K562 (cell line): ENCODE results near the gene METTL25. TPM values are rescaled to one million over a fixed set of nuclear protein-coding genes. Genes with fewer than 3 reads are reported as not detected.

Source experiments
- DIDO1 ChIP-seq: fragments of 450-650 bp; IDR thresholded peaks from 2 replicates; pipeline ENCODE4 v1.6.1; 2016; ENCODE audit warnings: low read depth, missing biosample characterization, missing genetic modification characterization
- E2F3 ChIP-seq: fragments of 250-450 bp; sonication (Bioruptor Pico); IDR thresholded peaks from 2 replicates; pipeline ENCODE4 v1.4.0; 2020; ENCODE audit warnings: mild to moderate bottlenecking
- ETS2 ChIP-seq: IDR thresholded peaks from 2 replicates; pipeline ENCODE4 v1.6.1; 2016; ENCODE audit warnings: borderline replicate concordance, missing genetic modification characterization, mild to moderate bottlenecking, moderate library complexity, missing compliant biosample characterization; ENCODE audit not compliant: poor library complexity, severe bottlenecking
- ETV6 ChIP-seq, 3 experiments: fragments of 150-350 bp in 1 of 3; sonication (generic) in 1 of 3; formaldehyde crosslinking in 1 of 3; IDR thresholded peaks; 2 replicates each; pipeline versions ENCODE4 v1.6.1 to v1.8.0; 2014 to 2022; ENCODE audit warnings: borderline replicate concordance in 2 of 3, low read depth in 2 of 3, antibody characterized with exemption in 1 of 3, low read length in 1 of 3, mild to moderate bottlenecking in 1 of 3, missing genetic modification reagents in 1 of 3
- FIP1L1 ChIP-seq: fragments of 200-400 bp; formaldehyde crosslinking; IDR thresholded peaks from 2 replicates; pipeline ENCODE4 v1.6.1; 2018; ENCODE audit warnings: mild to moderate bottlenecking, low read depth, low read length; ENCODE audit not compliant: poor library complexity, severe bottlenecking
- KDM2B ChIP-seq: fragments of 250-450 bp; sonication (Bioruptor Pico); IDR thresholded peaks from 2 replicates; pipeline ENCODE4 v1.8.0; 2021; ENCODE audit warnings: mild to moderate bottlenecking, moderate library complexity
- MAZ ChIP-seq, 2 experiments: fragments of 450-650 bp in 1 of 2; sonication (generic) in 1 of 2; formaldehyde crosslinking; IDR thresholded peaks in 1 of 2; conservative IDR thresholded peaks in 1 of 2; 2 replicates each; pipeline versions ENCODE4 v1.4.0 to v1.5.0; 2020; ENCODE audit warnings: mild to moderate bottlenecking in 1 of 2, missing genetic modification reagents in 1 of 2
- MCM3 ChIP-seq: fragments of 450-650 bp; IDR thresholded peaks from 2 replicates; pipeline ENCODE4 v1.6.1; 2016
- NEUROD1 ChIP-seq: fragments of 150-350 bp; IDR thresholded peaks from 2 replicates; pipeline ENCODE4 v1.6.1; 2014; ENCODE audit warnings: borderline replicate concordance, low read length, low read depth; ENCODE audit not compliant: partially characterized antibody
- TAF9B ChIP-seq: fragments of 450-650 bp; IDR thresholded peaks from 2 replicates; pipeline ENCODE4 v1.6.1; 2018; ENCODE audit warnings: mild to moderate bottlenecking; ENCODE audit not compliant: partially characterized antibody
- ZNF175 ChIP-seq: fragments of 200-800 bp; sonication (Bioruptor generic); IDR thresholded peaks from 2 replicates; pipeline ENCODE4 v1.6.1; 2016; ENCODE audit warnings: low read depth, mild to moderate bottlenecking, missing genetic modification characterization, missing compliant biosample characterization
- ZNF76 ChIP-seq: fragments of 250-450 bp; sonication (Bioruptor Pico); IDR thresholded peaks from 2 replicates; pipeline ENCODE4 v1.4.0; 2020; ENCODE audit warnings: mild to moderate bottlenecking, moderate library complexity, borderline replicate concordance
- polyA plus RNA-seq, 8 experiments: library from polyadenylated mRNA; depleted of rRNA in 4 of 8; stranded (reverse) in 5 of 8; unstranded in 3 of 8; fragments of >200 nt; fragmentation: Nextera tagmentation in 2 of 8; fragmentation: Illumina TruSeq in 1 of 8; extraction: Ambion mirVana in 2 of 8; extraction: Trizol in 1 of 8; gene quantifications; 2 replicates each; pipeline versions ENCODE4 v1.2.1 to v1.2.3, GENCODE V29; 2011 to 2014; ENCODE audit warnings: inconsistent platforms in 1 of 8, missing spikeins in 1 of 8
- total RNA-seq, 7 experiments: library from RNA; depleted of rRNA in 6 of 7; stranded (reverse); fragments of >200 nt in 6 of 7; fragmentation: Illumina TruSeq in 2 of 7; extraction: Trizol in 2 of 7; gene quantifications; 2 replicates each; pipeline versions ENCODE4 v1.2.1 to v1.2.3, GENCODE V29; 2011 to 2021; ENCODE audit warnings: low replicate concordance in 1 of 7
- TF ChIP-seq, protein P1 (sequence below), 2 experiments: fragments of 450-650 bp; IDR thresholded peaks; 2 replicates each; pipeline ENCODE4 v1.6.1; 2016; ENCODE audit warnings: mild to moderate bottlenecking in 2 of 2, borderline replicate concordance in 1 of 2, low read depth in 1 of 2, moderate library complexity in 1 of 2
- TF ChIP-seq, protein P2 (sequence below): IDR thresholded peaks from 2 replicates; pipeline ENCODE4 v1.6.1; 2011; ENCODE audit not compliant: insufficient read length; ENCODE audit errors: extremely low read depth

Gene METTL25
- total and polyA plus RNA-seq, 9 of the 15 experiments (the other 6 are each of a cell fraction or from before 2014, with no cell fraction given): 0.50 to 2.4 (median 1.9) TPM

DNA sequence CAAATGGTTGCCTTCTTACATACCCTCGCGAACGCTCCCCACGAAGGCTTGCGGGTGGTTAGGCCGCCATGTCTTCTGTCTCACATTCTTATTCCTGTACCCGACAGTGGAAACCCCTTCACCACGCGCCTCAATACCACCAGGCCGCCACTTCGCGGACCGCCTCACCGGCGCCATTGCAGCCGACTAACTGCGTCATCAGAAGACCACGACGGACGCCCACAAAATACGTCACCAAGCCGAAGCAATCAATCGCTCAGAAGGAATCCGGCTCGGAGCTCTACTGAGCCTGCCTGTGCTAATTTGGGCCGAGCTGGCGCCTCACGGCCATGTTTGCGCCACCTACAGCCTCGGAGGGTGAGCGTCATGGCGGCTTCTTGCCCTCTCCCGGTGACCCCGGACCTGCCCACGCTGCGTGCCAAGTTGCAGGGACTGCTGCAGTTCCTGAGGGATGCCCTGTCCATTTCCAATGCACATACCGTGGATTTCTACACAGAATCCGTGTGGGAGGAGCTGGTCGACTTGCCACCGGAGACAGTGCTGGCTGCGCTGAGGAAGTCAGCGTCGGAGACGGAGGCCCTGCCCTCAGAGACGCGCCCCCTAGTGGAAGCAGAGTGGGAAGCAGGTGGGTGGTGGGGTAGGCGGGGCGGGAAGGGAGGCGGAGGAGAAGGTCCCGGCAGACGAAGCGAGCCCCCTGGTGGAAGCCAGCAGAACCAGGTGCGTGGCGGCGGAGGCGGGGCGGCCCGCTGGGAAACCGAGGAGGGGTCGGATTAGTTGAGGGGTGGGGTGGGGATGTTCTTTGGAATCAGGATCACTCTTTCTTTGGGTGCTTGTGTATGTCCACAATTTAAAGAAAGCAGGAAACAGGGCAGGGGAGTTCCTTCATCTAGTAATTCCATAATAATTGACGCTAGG is at the start of gene METTL25, which contains the start of gene CCDC59 (continued):
- TF ChIP-seq ZNF76 (CRISPR knock-in tag): no peak
- peak; percentile 64 to 89 for TF ChIP-seq MAZ (CRISPR knock-in tag; conservative IDR thresholded peaks at IDR 0.05 in 1 of 2, IDR thresholded peaks at IDR 0.05 in 1 of 2)
- TF ChIP-seq, protein P1, sequence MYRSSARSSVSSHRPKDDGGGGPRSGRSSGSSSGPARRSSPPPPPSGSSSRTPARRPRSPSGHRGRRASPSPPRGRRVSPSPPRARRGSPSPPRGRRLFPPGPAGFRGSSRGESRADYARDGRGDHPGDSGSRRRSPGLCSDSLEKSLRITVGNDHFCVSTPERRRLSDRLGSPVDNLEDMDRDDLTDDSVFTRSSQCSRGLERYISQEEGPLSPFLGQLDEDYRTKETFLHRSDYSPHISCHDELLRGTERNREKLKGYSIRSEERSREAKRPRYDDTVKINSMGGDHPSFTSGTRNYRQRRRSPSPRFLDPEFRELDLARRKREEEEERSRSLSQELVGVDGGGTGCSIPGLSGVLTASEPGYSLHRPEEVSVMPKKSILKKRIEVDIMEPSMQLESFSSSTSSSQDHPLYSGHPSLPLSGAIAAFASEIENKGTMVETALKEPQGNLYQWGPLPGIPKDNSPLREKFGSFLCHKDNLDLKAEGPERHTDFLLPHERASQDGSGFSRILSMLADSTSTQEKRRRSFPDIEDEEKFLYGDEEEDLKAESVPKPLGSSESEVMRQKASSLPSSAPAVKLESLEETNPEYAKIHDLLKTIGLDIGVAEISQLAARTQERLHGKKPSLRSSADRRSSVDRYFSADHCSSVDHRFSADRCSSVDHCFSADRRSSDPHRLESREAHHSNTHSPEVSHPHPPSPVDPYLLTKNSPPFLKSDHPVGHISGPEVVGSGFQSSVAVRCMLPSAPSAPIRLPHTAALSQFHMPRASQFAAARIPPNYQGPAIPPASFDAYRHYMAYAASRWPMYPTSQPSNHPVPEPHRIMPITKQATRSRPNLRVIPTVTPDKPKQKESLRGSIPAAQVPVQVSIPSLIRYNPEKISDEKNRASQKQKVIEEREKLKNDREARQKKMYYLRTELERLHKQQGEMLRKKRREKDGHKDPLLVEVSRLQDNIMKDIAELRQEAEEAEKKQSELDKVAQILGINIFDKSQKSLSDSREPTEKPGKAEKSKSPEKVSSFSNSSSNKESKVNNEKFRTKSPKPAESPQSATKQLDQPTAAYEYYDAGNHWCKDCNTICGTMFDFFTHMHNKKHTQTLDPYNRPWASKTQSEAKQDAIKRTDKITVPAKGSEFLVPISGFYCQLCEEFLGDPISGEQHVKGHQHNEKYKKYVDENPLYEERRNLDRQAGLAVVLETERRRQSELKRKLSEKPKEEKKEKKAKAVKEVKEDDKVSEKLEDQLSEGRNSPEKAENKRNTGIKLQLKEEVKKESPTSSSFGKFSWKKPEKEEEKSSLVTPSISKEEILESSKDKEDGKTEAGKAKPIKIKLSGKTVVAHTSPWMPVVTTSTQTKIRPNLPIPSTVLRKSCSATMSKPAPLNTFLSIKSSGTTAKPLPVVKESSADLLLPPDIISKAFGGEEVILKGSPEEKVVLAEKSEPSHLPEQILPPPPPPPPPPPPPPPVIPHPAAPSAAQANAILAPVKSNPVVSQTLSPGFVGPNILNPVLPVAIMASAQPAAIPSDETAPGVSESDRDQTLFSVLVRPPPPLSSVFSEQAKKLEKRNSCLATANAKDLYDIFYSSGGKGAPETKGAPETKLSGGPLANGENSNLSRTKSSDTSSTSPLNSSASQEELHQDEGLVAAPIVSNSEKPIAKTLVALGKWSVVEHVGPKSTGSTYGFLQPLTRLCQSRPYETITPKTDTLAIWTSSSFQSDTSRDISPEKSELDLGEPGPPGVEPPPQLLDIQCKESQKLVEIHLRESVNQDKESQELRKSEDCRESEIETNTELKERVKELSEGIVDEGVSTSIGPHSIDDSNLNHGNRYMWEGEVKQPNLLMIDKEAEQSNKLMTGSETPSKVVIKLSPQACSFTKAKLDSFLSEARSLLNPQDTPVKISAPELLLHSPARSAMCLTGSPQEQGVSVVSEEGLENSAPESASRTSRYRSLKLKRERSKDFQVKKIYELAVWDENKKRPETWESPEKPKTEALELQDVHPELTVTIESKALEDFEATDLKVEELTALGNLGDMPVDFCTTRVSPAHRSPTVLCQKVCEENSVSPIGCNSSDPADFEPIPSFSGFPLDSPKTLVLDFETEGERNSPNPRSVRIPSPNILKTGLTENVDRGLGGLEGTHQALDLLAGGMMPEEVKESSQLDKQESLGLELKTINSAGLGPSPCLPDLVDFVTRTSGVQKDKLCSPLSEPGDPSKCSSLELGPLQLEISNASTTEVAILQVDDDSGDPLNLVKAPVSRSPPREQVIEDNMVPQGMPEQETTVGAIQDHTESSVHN (IDR thresholded peaks at IDR 0.05; ENCODE audit: borderline replicate concordance in 1 of 2, low read depth in 1 of 2): peak in 1 of 2 experiments; percentile 38; a peak in 1 of 4 replicates
- TF ChIP-seq NEUROD1: peak; percentile 91
- TF ChIP-seq KDM2B: no peak
- no peak for TF ChIP-seq E2F3 (CRISPR knock-in tag)
- peak; percentile 96 for TF ChIP-seq TAF9B
- TF ChIP-seq FIP1L1: peak; percentile 61
- peak; percentile 97 for TF ChIP-seq DIDO1 (tag)
- TF ChIP-seq ZNF175 (CRISPR knock-in tag): no peak
- no peak for TF ChIP-seq ETS2
- no peak for TF ChIP-seq MCM3
- peak in 1 of 2 experiments; percentile 60; a peak in 1 of 4 replicates for TF ChIP-seq ETV6 (IDR thresholded peaks at IDR 0.05; ENCODE audit: borderline replicate concordance in 1 of 2, low read depth in 2 of 2, low read length in 1 of 2)
- no peak for TF ChIP-seq ETV6 (CRISPR knock-in tag; IDR thresholded peaks at IDR 0.05; ENCODE audit: borderline replicate concordance)
- TF ChIP-seq, protein P2, sequence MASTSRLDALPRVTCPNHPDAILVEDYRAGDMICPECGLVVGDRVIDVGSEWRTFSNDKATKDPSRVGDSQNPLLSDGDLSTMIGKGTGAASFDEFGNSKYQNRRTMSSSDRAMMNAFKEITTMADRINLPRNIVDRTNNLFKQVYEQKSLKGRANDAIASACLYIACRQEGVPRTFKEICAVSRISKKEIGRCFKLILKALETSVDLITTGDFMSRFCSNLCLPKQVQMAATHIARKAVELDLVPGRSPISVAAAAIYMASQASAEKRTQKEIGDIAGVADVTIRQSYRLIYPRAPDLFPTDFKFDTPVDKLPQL: no peak
